Peyer's patch (tissue), 4 donors: ENCODE results near the gene RESP18. TPM values are rescaled to one million over a fixed set of nuclear protein-coding genes. Genes with fewer than 3 reads are reported as not detected.

Experiments used
- DNase-seq, 3 donors: peaks; one replicate each; pipeline ENCODE4 v3.0.0-alpha.2; 2017 to 2019
- H3K27ac ChIP-seq, 4 donors: fragments of 200-600 bp; sonication (generic); one replicate each; pipeline ENCODE4 v1.5.1; 2016 to 2019
- H3K27me3 ChIP-seq, 2 donors: fragments of 200-600 bp; sonication (generic); one replicate each; pipeline ENCODE4 v1.5.1; 2019
- H3K36me3 ChIP-seq, 3 donors: fragments of 200-600 bp; sonication (generic); one replicate each; pipeline ENCODE4 v1.5.1; 2016 to 2019
- H3K4me1 ChIP-seq, 4 donors: fragments of 200-600 bp; sonication (generic); one replicate each; pipeline ENCODE4 v1.5.1; 2016 to 2019
- H3K4me3 ChIP-seq, 4 donors: fragments of 200-600 bp; sonication (generic); 1 replicate in 3 of 4; 2 replicates in 1 of 4; pipeline ENCODE4 v1.5.1; 2016 to 2019; ENCODE audit warnings: mild to moderate bottlenecking in 1 of 4
- H3K9me3 ChIP-seq, 4 donors: fragments of 200-600 bp; sonication (generic); one replicate each; pipeline ENCODE4 v1.5.1; 2016 to 2019; ENCODE audit warnings: mild to moderate bottlenecking in 1 of 4
- POLR2A ChIP-seq, 2 donors: fragments of 450-650 bp; IDR thresholded peaks; one replicate each; pipeline ENCODE4 v1.5.1; 2017; ENCODE audit warnings: antibody characterized with exemption in 2 of 2, mild to moderate bottlenecking in 2 of 2, moderate library complexity in 2 of 2
- total RNA-seq, 4 donors: library from RNA; depleted of rRNA; stranded (reverse); fragments of >200 nt; gene quantifications; one replicate each; pipeline ENCODE4 v1.1.0, GENCODE V29; 2016
- TF ChIP-seq, protein P1 (sequence below), 6 experiments: fragments of 450-650 bp in 4 of 6; fragments of 200-600 bp in 2 of 6; sonication (generic) in 1 of 6; IDR thresholded peaks; one replicate each; pipeline ENCODE4 v1.5.1; 2017 to 2019; ENCODE audit warnings: antibody characterized with exemption in 6 of 6, mild to moderate bottlenecking in 3 of 6, moderate library complexity in 1 of 6

RESP18 gene
- total RNA-seq, 4 donors from 2014 or later, result not detected

- H3K36me3 ChIP-seq, result peaks cover 0 to 57% (median 0%) of the 10 kb centered on the region in 3 donors
- no peaks in the 10 kb centered on the region for H3K9me3 ChIP-seq
- TF ChIP-seq POLR2A (IDR thresholded peaks at IDR 0.05), result no peak
- TF ChIP-seq, protein P1, sequence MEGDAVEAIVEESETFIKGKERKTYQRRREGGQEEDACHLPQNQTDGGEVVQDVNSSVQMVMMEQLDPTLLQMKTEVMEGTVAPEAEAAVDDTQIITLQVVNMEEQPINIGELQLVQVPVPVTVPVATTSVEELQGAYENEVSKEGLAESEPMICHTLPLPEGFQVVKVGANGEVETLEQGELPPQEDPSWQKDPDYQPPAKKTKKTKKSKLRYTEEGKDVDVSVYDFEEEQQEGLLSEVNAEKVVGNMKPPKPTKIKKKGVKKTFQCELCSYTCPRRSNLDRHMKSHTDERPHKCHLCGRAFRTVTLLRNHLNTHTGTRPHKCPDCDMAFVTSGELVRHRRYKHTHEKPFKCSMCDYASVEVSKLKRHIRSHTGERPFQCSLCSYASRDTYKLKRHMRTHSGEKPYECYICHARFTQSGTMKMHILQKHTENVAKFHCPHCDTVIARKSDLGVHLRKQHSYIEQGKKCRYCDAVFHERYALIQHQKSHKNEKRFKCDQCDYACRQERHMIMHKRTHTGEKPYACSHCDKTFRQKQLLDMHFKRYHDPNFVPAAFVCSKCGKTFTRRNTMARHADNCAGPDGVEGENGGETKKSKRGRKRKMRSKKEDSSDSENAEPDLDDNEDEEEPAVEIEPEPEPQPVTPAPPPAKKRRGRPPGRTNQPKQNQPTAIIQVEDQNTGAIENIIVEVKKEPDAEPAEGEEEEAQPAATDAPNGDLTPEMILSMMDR (IDR thresholded peaks at IDR 0.05), result no peak
- no peak overlapping the region for H3K4me3 ChIP-seq
- no peaks in the 10 kb centered on the region for H3K27me3 ChIP-seq
- H3K27ac ChIP-seq, result no peak overlapping the region
- peaks cover 0 to 30% (median 9%) of the 10 kb centered on the region in 4 donors for H3K4me1 ChIP-seq
- DNase-seq, result no peak
These were observed 51.0 kb downstream of the RESP18 start for GRCh38 chr2:219281588-219281987.

DNA sequence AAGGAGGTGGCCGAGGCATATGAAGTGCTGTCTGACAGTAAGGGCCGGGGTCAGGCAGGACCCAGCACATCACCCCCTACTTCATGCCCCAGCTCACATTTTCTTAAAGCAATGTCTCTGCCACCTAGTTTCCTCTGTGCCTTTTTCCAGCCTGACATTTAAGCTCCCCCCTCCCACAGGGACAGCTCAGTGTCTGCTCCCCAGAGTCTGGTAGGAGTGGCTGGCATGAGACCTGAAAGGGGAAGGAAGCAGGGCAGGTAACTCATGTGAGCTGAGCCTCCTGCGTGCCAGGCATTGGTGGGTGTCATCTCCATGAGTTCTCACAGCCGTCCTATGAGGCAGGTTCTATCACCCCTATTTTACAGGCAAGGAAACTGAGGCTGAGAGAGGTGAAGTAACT, 51.9 kb downstream of the RESP18 start:
- Histone ChIP-seq H3K27me3 (no peaks in the 10 kb centered on the region), H3K4me3 (no peak overlapping the region), H3K27ac (peak overlapping the region in 1 of 4 donors; percentile 99), H3K4me1 (peaks cover 0 to 30% (median 9%) of the 10 kb centered on the region in 4 donors), H3K9me3 (no peaks in the 10 kb centered on the region), H3K36me3 (peaks cover 0 to 48% (median 0%) of the 10 kb centered on the region in 3 donors)
- no peak for TF ChIP-seq POLR2A (IDR thresholded peaks at IDR 0.05)
- TF ChIP-seq, protein P1 (IDR thresholded peaks at IDR 0.05), result no peak
- DNase-seq, result no peak

GRCh38 chr2:219279916-219280516, 52.5 kb downstream of the RESP18 start:
- H3K4me3 ChIP-seq, result peak overlapping the region; percentile 71 to 77 (median 74)
- no peak for DNase-seq
- H3K27ac ChIP-seq, result peak overlapping the region; percentile 93 to 99 (median 97)
- TF ChIP-seq, protein P1 (IDR thresholded peaks at IDR 0.05), result peak in 5 of 6 experiments; percentile 13 to 45 (median 24)
- no peak for TF ChIP-seq POLR2A (IDR thresholded peaks at IDR 0.05)
- H3K36me3 ChIP-seq, result peaks cover 0 to 41% (median 0%) of the 10 kb centered on the region in 3 donors
- no peaks in the 10 kb centered on the region for H3K27me3 ChIP-seq
- peaks cover 0 to 30% (median 9%) of the 10 kb centered on the region in 4 donors for H3K4me1 ChIP-seq
- no peaks in the 10 kb centered on the region for H3K9me3 ChIP-seq

DNA sequence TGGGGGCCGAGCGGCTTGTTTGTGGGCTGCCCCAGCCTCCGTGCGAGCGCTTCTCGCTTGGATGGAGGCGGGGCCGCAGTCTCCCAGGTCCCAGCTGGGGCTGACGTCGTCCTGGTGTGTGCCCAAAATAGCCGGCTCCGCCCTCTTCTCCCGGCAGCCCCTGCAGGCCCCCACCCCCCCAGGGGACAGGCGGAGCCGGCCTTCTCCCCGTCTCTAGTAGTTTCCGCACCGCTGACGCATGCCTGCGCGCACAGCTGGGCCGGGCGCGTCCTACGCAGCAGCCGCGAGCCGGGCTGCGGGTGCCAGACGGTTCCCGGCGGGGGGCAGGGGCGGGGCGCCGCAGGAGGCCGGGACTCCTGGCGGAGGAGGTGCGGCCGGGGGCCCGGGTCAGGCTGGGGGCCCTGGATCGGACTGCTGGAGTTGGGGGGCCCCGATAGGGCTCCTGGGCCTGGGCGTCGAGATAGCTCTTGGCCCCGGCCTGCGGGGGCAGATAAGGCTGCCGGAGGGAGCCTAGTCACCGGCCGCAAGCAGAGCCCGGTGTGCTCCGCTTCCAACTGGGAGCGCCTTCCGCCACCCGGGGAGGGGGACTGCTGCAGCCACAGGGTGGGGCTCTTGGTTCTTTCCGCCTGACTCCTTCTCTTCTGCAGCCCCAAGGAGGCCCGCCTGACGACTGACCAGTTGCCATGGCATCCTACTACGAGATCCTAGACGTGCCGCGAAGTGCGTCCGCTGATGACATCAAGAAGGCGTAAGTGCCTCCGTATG, 53.2 kb downstream of the RESP18 start, which contains the start of gene DNAJB2:
DNAJB2 (plus strand) TSS at position 216 of the 765 bp plus-strand sequence; CDS start at position 684, 468 bp downstream.
- TF ChIP-seq POLR2A (IDR thresholded peaks at IDR 0.05), result peak; percentile 90 to 94
- TF ChIP-seq, protein P1 (IDR thresholded peaks at IDR 0.05), result no peak
- Histone ChIP-seq H3K27me3 (no peaks in the 10 kb centered on the region), H3K9me3 (no peaks in the 10 kb centered on the region), H3K4me3 (peak within 1 kb of the TSS; percentile 71 to 77 (median 74)), H3K27ac (peak within 1 kb of the TSS; percentile 93 to 99 (median 97)), H3K36me3 (peaks cover 0 to 35% (median 0%) of the 10 kb centered on the region in 3 donors), H3K4me1 (peaks cover 0 to 30% (median 9%) of the 10 kb centered on the region in 4 donors)
- DNase-seq, result peak; percentile 98 to 100 (median 99)

- Histone ChIP-seq H3K27me3 (no peaks in the 10 kb centered on the region), H3K36me3 (peaks cover 0 to 28% (median 0%) of the 10 kb centered on the region in 3 donors), H3K4me1 (peaks cover 0 to 30% (median 9%) of the 10 kb centered on the region in 4 donors), H3K27ac (peak overlapping the region; percentile 93 to 99 (median 97)), H3K9me3 (no peaks in the 10 kb centered on the region), H3K4me3 (peak overlapping the region; percentile 71 to 77 (median 74))
- DNase-seq, result no peak
- no peak for TF ChIP-seq POLR2A (IDR thresholded peaks at IDR 0.05)
- TF ChIP-seq, protein P1 (IDR thresholded peaks at IDR 0.05), result no peak
These were observed 53.8 kb downstream of the RESP18 start for GRCh38 chr2:219278655-219279150.
